Endothelial cell of umbilical vein (primary cell): ENCODE measurements around the gene ARRB1. TPM values are rescaled to one million over a fixed set of nuclear protein-coding genes. Genes with fewer than 3 reads are reported as not detected.
A peak's percentile ranks its signal among the peaks of the same experiment; 100 is the strongest.

ENCODE experiments used
- BruUV-seq: library from RNA; stranded (reverse); fragments of 400-500 nt; replicated peaks from 2 replicates; lab custom pipeline; 2021; lab: Mats Ljungman, UMichigan
- CTCF ChIA-PET: fragments of 300-600, 350-600 bp; sonication (Branson Sonifier 250); formaldehyde crosslinking; loops from one replicate; lab custom pipeline; 2021; ENCODE audit warnings: antibody characterized with exemption, inconsistent platforms; lab: Charles Lee
- POLR2A ChIA-PET: fragments of 300-600, 350-600 bp; sonication (Branson Sonifier 250); formaldehyde crosslinking; loops from one replicate; lab custom pipeline; 2021; ENCODE audit warnings: antibody characterized with exemption, inconsistent platforms; lab: Charles Lee
- DNase-seq: peaks from one replicate; pipeline ENCODE4 v3.0.0-alpha.2; 2011; ENCODE audit warnings: low read depth, low spot score
- FAIRE-seq: peaks from 2 replicates; lab custom pipeline; 2011; peaks lifted over from hg19 to GRCh38; lab: Jason Lieb, UNC
- H2AFZ ChIP-seq: 2 replicates; pipeline ENCODE4 v1.6.0; 2012; ENCODE audit warnings: low read depth, low read length, control low read depth, inconsistent platforms
- H3K27ac ChIP-seq: 2 replicates; pipeline ENCODE4 v1.5.1; 2011; ENCODE audit warnings: low read depth, mild to moderate bottlenecking, control low read depth, low read length, moderate library complexity; ENCODE audit not compliant: insufficient read depth
- H3K27me3 ChIP-seq, 2 experiments: 2 replicates each; pipeline versions ENCODE4 v1.6.0 to v1.6.1; 2011; ENCODE audit warnings: low read length in 2 of 2, mixed read lengths in 1 of 2; ENCODE audit not compliant: control insufficient read depth in 2 of 2, insufficient read depth in 2 of 2
- H3K36me3 ChIP-seq, 2 experiments: 2 replicates in 1 of 2; 3 replicates in 1 of 2; pipeline ENCODE4 v1.5.1; 2011; ENCODE audit warnings: low read length in 2 of 2, mild to moderate bottlenecking in 1 of 2, moderate library complexity in 1 of 2; ENCODE audit not compliant: control insufficient read depth in 2 of 2, insufficient read depth in 2 of 2; ENCODE audit errors: extremely low read depth in 1 of 2
- H3K4me1 ChIP-seq: 3 replicates; pipeline ENCODE4 v1.5.1; 2011; ENCODE audit warnings: mild to moderate bottlenecking, low read length; ENCODE audit not compliant: control insufficient read depth, insufficient read depth; ENCODE audit errors: extremely low read depth
- H3K4me2 ChIP-seq: 2 replicates; pipeline ENCODE4 v1.6.1; 2011; ENCODE audit warnings: low read length, control low read depth, mixed read lengths; ENCODE audit not compliant: insufficient read depth
- H3K4me3 ChIP-seq, 3 experiments: fragments of 200-600 bp in 1 of 3; sonication (generic), shearing (Covaris generic) in 1 of 3; replicated peaks in 1 of 3; 2 replicates each; pipeline ENCODE4 v1.5.1; 2011 to 2016; ENCODE audit warnings: control low read depth in 3 of 3, low read length in 3 of 3, mild to moderate bottlenecking in 2 of 3, inconsistent platforms in 1 of 3, low read depth in 1 of 3, moderate library complexity in 1 of 3; ENCODE audit not compliant: insufficient read depth in 1 of 3
- H3K79me2 ChIP-seq: 2 replicates; pipeline ENCODE4 v1.6.0; 2012; ENCODE audit warnings: low read length, inconsistent platforms; ENCODE audit not compliant: control insufficient read depth, insufficient read depth
- H3K9ac ChIP-seq: replicated peaks from 2 replicates; pipeline ENCODE3; 2011; ENCODE audit warnings: low read length, control low read depth; ENCODE audit not compliant: insufficient read depth; ENCODE audit errors: extremely low read depth
- H3K9me1 ChIP-seq: replicated peaks from 3 replicates; pipeline ENCODE4 v1.6.0; 2011; ENCODE audit warnings: mild to moderate bottlenecking, low read length; ENCODE audit not compliant: control insufficient read depth, insufficient read depth; ENCODE audit errors: extremely low read depth
- H3K9me3 ChIP-seq: replicated peaks from 2 replicates; pipeline ENCODE4 v1.5.1; 2012; ENCODE audit warnings: low read length, inconsistent platforms; ENCODE audit not compliant: control insufficient read depth, insufficient read depth
- H4K20me1 ChIP-seq: replicated peaks from 2 replicates; pipeline ENCODE3; 2011; ENCODE audit warnings: mild to moderate bottlenecking, low read length; ENCODE audit not compliant: control insufficient read depth, insufficient read depth; ENCODE audit errors: extremely low read depth
- EZH2 ChIP-seq: IDR thresholded peaks from 2 replicates; pipeline ENCODE4 v1.6.1; 2012; ENCODE audit warnings: borderline replicate concordance, low read depth, mild to moderate bottlenecking, moderate library complexity, low read length, inconsistent platforms; ENCODE audit not compliant: severe bottlenecking
- FOS ChIP-seq: IDR thresholded peaks from 2 replicates; pipeline ENCODE4 v1.6.1; 2011; ENCODE audit warnings: mild to moderate bottlenecking, low read length, moderate library complexity, borderline replicate concordance; ENCODE audit not compliant: insufficient read depth
- GATA2 ChIP-seq: IDR thresholded peaks from 2 replicates; pipeline ENCODE4 v1.7.0; 2011; ENCODE audit warnings: low read depth, mild to moderate bottlenecking, moderate library complexity, mixed read lengths, low read length; ENCODE audit not compliant: insufficient read length, insufficient read depth
- JUN ChIP-seq: IDR thresholded peaks from 2 replicates; pipeline ENCODE4 v1.6.1; 2011; ENCODE audit warnings: borderline replicate concordance, low read depth; ENCODE audit not compliant: insufficient read length, insufficient read depth
- MYC ChIP-seq: IDR thresholded peaks from one replicate; pipeline ENCODE4 v1.6.1; 2011; ENCODE audit warnings: mild to moderate bottlenecking, low read depth, low read length
- POLR2A ChIP-seq: IDR thresholded peaks from 2 replicates; pipeline ENCODE4 v1.6.1; 2012; ENCODE audit warnings: low read depth, mild to moderate bottlenecking, control low read depth, low read length
- POLR2AphosphoS5 ChIP-seq: IDR thresholded peaks from 2 replicates; pipeline ENCODE4 v1.6.1; 2012; ENCODE audit warnings: low read depth, mild to moderate bottlenecking, control low read depth, low read length, moderate library complexity; ENCODE audit not compliant: insufficient read depth
- dilution Hi-C: fragments of 300-500 bp; cut with MboI; formaldehyde crosslinking; loops from one replicate; pipeline ENCODE4 v1.15.0; 2019; ENCODE audit warnings: low sequenced_read_pairs; ENCODE audit not compliant: extremely low pct_ligation_motif_present
- intact Hi-C: fragments of 100-400 bp; cut with micrococcal nuclease; formaldehyde crosslinking; loops from one replicate; pipeline ENCODE4 v1.10.0; 2022
- polyA plus RNA-seq, 4 experiments: library from polyadenylated mRNA; depleted of rRNA in 3 of 4; stranded (reverse) in 3 of 4; unstranded in 1 of 4; fragments of >200 nt; gene quantifications; 2 replicates each; pipeline versions ENCODE4 v1.2.1 to v1.2.3, GENCODE V29; 2011 to 2012; ENCODE audit warnings: missing spikeins in 1 of 4
- total RNA-seq: library from RNA; stranded (reverse); gene quantifications from 2 replicates; pipeline ENCODE4 v1.2.3, GENCODE V29; 2021
- TF ChIP-seq, protein P1 (sequence below): IDR thresholded peaks from 2 replicates; pipeline ENCODE4 v1.6.1; 2011; ENCODE audit not compliant: insufficient read depth, insufficient read length

The ARRB1 gene
- total and polyA plus RNA-seq, 2 donors (not counting 3 experiments of a cell fraction or from before 2014, with no cell fraction given) = 63.9 to 92.6 TPM

DNA sequence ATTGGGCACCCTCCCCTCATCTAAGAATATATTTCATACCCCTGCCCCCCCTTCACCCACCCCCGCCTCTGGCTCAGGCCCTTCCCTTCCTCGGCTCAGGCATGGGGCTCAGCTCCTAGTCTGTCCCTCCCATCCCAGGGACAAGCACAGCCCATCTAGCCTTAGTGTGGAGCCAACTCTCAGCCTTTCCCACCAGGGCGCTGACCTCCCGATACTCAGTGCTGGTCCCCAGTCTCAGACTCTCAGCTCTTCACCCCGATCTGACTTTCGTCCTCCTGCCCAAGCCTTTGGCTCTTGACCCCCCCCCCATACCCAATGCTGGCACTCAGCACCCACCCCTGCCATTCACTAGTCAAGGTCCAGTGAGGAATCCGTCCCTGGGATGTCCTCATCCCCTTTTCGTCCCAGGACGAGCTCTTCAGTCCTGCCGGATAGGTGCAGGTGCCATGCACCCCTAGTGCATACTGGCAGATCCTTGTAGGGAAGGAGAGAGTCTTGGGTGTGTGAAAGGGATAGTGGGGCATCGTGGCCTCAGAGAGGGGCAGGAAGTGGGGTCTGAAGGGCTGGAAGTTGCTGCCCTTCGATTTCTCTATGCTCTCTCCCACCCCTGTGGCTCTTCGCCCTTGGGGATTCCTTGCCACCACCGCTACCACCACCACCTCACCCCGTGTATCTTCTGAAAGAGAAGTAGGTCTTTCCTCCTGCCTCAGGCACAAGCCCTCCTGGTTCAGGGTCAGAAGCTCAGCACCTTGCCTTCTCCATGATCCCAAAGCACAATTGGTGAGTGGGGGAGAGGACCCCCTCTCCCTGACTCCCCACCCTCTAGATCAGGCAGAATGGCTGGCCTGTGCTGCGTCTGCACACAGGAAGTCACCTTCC is 108.5 kb downstream of the ARRB1 start:
- FAIRE-seq = no peak

DNA sequence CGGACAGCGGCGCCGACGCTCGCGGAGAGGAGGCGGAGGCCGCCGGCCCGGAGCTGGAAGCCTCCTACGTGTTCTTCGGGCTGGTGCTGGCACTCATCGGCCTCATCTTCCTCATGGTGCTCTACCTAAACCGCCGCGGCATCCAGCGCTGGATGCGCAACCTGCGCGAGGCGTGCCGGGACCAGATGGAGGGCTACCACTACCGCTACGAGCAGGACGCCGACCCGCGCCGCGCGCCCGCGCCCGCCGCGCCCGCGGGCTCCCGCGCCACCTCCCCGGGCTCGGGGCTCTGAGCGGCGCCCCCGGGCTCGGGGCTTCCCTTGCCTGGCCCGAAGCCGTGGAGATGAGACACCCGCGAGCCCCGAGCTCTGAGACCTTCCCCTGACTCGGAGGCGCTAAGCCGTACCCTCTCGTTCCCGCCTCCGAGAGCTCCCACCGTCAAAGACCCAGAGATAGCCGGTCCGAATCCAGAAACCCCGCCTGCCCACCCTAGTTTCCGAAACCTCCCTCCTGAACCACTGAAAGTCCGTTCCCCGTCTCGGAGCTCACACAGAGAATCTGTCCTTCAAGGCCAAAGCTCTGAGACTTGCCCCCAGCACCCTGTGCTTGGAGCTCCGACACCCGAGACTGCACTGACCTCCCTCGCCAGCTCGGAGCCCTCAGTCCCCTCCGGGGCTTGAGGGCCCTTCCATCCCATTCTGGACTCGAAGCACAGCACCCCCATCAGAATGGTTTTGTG is 109.4 kb downstream of the ARRB1 start:
- DNase-seq (no peak), FAIRE-seq (no peak)
- no peak for TF ChIP-seq GATA2
- TF ChIP-seq MYC = no peak
- TF ChIP-seq JUN = no peak
- TF ChIP-seq EZH2 = no peak
- no peak for TF ChIP-seq POLR2A
- no peak for TF ChIP-seq FOS
- no peak for TF ChIP-seq POLR2AphosphoS5
- Histone ChIP-seq H3K27me3 (peaks cover 50 to 51% of the 10 kb centered on the region in 2 experiments), H3K36me3 (no peaks in the 10 kb centered on the region), H2AFZ (peak overlapping the region; percentile 91), H3K9me1 (no peaks in the 10 kb centered on the region), H3K27ac (no peak overlapping the region), H4K20me1 (no peaks in the 10 kb centered on the region), H3K9me3 (no peaks in the 10 kb centered on the region), H3K4me2 (peak overlapping the region; percentile 40), H3K79me2 (no peaks in the 10 kb centered on the region), H3K9ac (no peak overlapping the region), H3K4me3 (peak overlapping the region in 1 of 3 experiments; percentile 31), H3K4me1 (peaks cover 7% of the 10 kb centered on the region)
- ChIA-PET CTCF (interaction anchor here (0.6 to 9.6 kb wide), 28 partner anchors 9 to 1307 kb away, joined by 3 to 240 read pairs (median 8); no protein-coding TSS in a partner anchor), POLR2A (no interaction called here)
- BruUV-seq = no TSS peak
- intact Hi-C loops (loop anchor here (1.0 to 2.0 kb wide), 3 partner anchors 27 to 313 kb away; no protein-coding TSS in a partner anchor), dilution Hi-C loops (no loop called here)

More for the DNA sequence above, 108.5 kb downstream of the ARRB1 start:
- BruUV-seq = no TSS peak
- H3K9ac ChIP-seq = no peak overlapping the region
- TF ChIP-seq, protein P1, sequence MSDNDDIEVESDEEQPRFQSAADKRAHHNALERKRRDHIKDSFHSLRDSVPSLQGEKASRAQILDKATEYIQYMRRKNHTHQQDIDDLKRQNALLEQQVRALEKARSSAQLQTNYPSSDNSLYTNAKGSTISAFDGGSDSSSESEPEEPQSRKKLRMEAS = no peak
- no peak for TF ChIP-seq EZH2
- TF ChIP-seq FOS = no peak
- TF ChIP-seq JUN = no peak
- no peak for TF ChIP-seq POLR2AphosphoS5
- H3K79me2 ChIP-seq = no peaks in the 10 kb centered on the region
- H3K27me3 ChIP-seq = peaks cover 49 to 51% of the 10 kb centered on the region in 2 experiments
- DNase-seq = no peak
- no peak overlapping the region for H3K4me3 ChIP-seq
- peaks cover 7% of the 10 kb centered on the region for H3K4me1 ChIP-seq
- H2AFZ ChIP-seq = no peak overlapping the region
- no peaks in the 10 kb centered on the region for H3K36me3 ChIP-seq
- H3K27ac ChIP-seq = no peak overlapping the region
- H3K9me3 ChIP-seq = no peaks in the 10 kb centered on the region
- CTCF ChIA-PET = interaction anchor here (1.1 to 9.6 kb wide), 14 partner anchors 9 to 320 kb away, joined by 3 to 240 read pairs (median 14); no protein-coding TSS in a partner anchor
- no peaks in the 10 kb centered on the region for H3K9me1 ChIP-seq
- no peak overlapping the region for H3K4me2 ChIP-seq
- no peaks in the 10 kb centered on the region for H4K20me1 ChIP-seq
- POLR2A ChIA-PET = no interaction called here
- intact Hi-C loops (no loop called here), dilution Hi-C loops (no loop called here)
